Measurements from ENCODE around the gene PET117. TPM values are rescaled to one million over a fixed set of nuclear protein-coding genes. Genes with fewer than 3 reads are reported as not detected.

The PET117 gene
- polyA plus RNA-seq, 1 donor (not counting 4 experiments of a cell fraction or from before 2014, with no cell fraction given), result 11.8 TPM

DNA sequence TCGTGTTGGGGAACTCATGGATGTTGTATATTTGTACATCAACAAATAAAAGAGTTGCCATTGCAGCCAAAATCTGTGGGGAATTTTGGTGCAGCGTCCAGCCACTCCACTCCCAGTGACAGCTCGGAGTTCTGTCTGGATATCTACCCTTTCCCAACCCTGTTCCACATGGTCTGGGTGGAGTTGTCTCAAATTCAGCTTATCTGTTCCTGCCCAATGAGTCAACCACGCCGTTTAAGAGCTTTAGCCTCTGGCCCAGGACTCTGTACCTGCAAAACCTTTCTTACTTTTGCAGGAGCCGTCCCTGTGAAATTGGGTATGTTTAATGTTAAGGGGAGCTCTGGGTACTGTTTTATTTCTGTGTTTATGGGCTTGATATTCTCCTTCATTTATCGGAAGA lies 46.0 kb upstream of the PET117 start:
- Histone ChIP-seq H3K9ac (ENCODE audit: control insufficient read depth, extremely low read depth, insufficient read depth, low read length) (no peak overlapping the region), H3K27me3 (ENCODE audit: control insufficient read depth, extremely low read depth, insufficient read depth, low read length) (no peaks in the 10 kb centered on the region), H3K4me2 (ENCODE audit: control insufficient read depth, extremely low read depth, insufficient read depth, low read depth, low read length) (no peak overlapping the region), H3K36me3 (ENCODE audit: control insufficient read depth in 2 of 2, extremely low read depth in 1 of 2, insufficient read depth in 2 of 2, low read length in 2 of 2) (no peaks in the 10 kb centered on the region), H2AFZ (ENCODE audit: control insufficient read depth, low read length) (no peak overlapping the region), H3K79me2 (ENCODE audit: control insufficient read depth, insufficient read depth, low read length) (no peaks in the 10 kb centered on the region), H3K4me3 (ENCODE audit: control insufficient read depth in 2 of 3, extremely low read depth in 1 of 3, insufficient read depth in 2 of 3, low read depth in 1 of 3, low read length in 3 of 3) (no peak overlapping the region), H3K9me3 (ENCODE audit: control insufficient read depth, low read depth, low read length) (no peaks in the 10 kb centered on the region), H3K9me1 (ENCODE audit: control insufficient read depth, extremely low read depth, insufficient read depth, low read length) (no peaks in the 10 kb centered on the region), H3K27ac (ENCODE audit: control insufficient read depth, insufficient read depth, low read length) (no peak overlapping the region), H4K20me1 (ENCODE audit: control insufficient read depth, extremely low read depth, insufficient read depth, low read length) (no peaks in the 10 kb centered on the region), H3K4me1 (ENCODE audit: control insufficient read depth, extremely low read depth, insufficient read depth, low read length) (no peaks in the 10 kb centered on the region)
- no peak for DNase-seq (ENCODE audit: low read depth, low spot score)
- no peak for TF ChIP-seq EZH2 (IDR thresholded peaks at IDR 0.05; ENCODE audit: low read length)
- no peak for TF ChIP-seq CTCF (optimal IDR thresholded peaks at IDR 0.05 in 1 of 3, IDR thresholded peaks at IDR 0.05 in 1 of 3, conservative IDR thresholded peaks at IDR 0.05 in 1 of 3; ENCODE audit: extremely low read depth in 1 of 3, insufficient read depth in 2 of 3, low read length in 3 of 3)
- FAIRE-seq, result no peak
- dilution Hi-C loops (cut with MboI; ENCODE audit: extremely low pct_ligation_motif_present, low sequenced_read_pairs), result no loop called here

- H4K20me1 ChIP-seq (ENCODE audit: control insufficient read depth, extremely low read depth, insufficient read depth, low read length), result no peaks in the 10 kb centered on the region
- no peaks in the 10 kb centered on the region for H3K27me3 ChIP-seq (ENCODE audit: control insufficient read depth, extremely low read depth, insufficient read depth, low read length)
- no peak overlapping the region for H3K4me2 ChIP-seq (ENCODE audit: control insufficient read depth, extremely low read depth, insufficient read depth, low read depth, low read length)
- no peaks in the 10 kb centered on the region for H3K4me1 ChIP-seq (ENCODE audit: control insufficient read depth, extremely low read depth, insufficient read depth, low read length)
- no peaks in the 10 kb centered on the region for H3K79me2 ChIP-seq (ENCODE audit: control insufficient read depth, insufficient read depth, low read length)
- TF ChIP-seq CTCF (optimal IDR thresholded peaks at IDR 0.05 in 1 of 3, IDR thresholded peaks at IDR 0.05 in 1 of 3, conservative IDR thresholded peaks at IDR 0.05 in 1 of 3; ENCODE audit: extremely low read depth in 1 of 3, insufficient read depth in 2 of 3, low read length in 3 of 3), result no peak
- TF ChIP-seq EZH2 (IDR thresholded peaks at IDR 0.05; ENCODE audit: low read length), result no peak
- H3K9me3 ChIP-seq (ENCODE audit: control insufficient read depth, low read depth, low read length), result no peaks in the 10 kb centered on the region
- dilution Hi-C loops (cut with MboI; ENCODE audit: extremely low pct_ligation_motif_present, low sequenced_read_pairs), result no loop called here
- H3K36me3 ChIP-seq (ENCODE audit: control insufficient read depth in 2 of 2, extremely low read depth in 1 of 2, insufficient read depth in 2 of 2, low read length in 2 of 2), result no peaks in the 10 kb centered on the region
- H3K9ac ChIP-seq (ENCODE audit: control insufficient read depth, extremely low read depth, insufficient read depth, low read length), result no peak overlapping the region
- H3K4me3 ChIP-seq (ENCODE audit: control insufficient read depth in 2 of 3, extremely low read depth in 1 of 3, insufficient read depth in 2 of 3, low read depth in 1 of 3, low read length in 3 of 3), result no peak overlapping the region
- FAIRE-seq (no peak), DNase-seq (ENCODE audit: low read depth, low spot score) (no peak)
- H2AFZ ChIP-seq (ENCODE audit: control insufficient read depth, low read length), result no peak overlapping the region
- H3K9me1 ChIP-seq (ENCODE audit: control insufficient read depth, extremely low read depth, insufficient read depth, low read length), result no peaks in the 10 kb centered on the region
- H3K27ac ChIP-seq (ENCODE audit: control insufficient read depth, insufficient read depth, low read length), result no peak overlapping the region
Observed at GRCh38 chr20:18092890-18093289, 44.8 kb upstream of the PET117 start.

All from keratinocyte (primary cell).